CD4-positive, alpha-beta T cell treated with Interleukin-2 at 100 ng/mL for 4 hours (primary cell): ENCODE measurements around the gene PCGF2.
"Not testable (repeated sequence)": the region's sequence is repeated elsewhere in the genome, so short reads cannot be mapped to it uniquely, and the experiment has no call there.

Experiments
- DNase-seq: peaks from one replicate; pipeline ENCODE4 v3.0.0-alpha.2; 2020; ENCODE audit warnings: low spot score

The PCGF2 gene

DNA sequence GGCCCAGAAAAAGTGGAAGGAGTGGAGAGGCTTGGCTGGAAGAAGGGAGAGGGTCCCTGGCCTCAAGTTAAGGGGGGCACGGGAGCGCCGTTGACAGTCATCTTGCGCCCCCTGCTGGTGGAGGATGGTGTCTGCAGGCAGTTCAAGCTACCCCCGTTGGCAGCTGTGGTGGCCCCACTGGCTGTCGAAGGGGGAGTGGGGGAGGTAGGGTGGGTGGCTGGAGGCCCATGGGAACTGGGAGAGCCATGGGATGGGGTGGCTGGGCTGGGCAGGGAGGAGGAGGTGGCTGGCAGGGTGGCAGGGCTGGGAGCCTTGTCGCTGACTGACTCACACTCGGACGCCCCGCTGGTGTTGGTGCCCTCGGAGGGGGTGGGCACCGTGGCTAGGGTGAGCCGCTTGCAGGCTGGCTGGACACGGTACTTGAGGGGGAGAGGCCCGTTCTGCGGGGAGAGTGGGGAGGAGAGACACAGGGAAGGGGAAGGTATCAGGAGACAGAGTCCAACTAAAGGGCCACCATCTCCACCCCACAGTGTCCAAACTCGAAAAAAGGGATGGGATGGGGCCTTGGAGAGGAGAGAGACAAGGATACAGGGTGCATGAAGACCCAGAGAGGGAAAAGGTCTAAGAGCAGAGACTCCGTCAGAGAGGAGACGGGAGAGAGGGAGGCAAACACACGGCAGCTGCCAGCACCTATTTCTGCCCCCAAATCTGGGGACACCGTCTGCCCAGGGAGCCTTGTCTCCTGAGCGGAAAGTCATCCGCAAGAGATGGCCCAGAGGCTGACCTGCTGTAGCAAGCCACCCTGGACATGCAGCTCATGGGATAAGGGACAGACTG lies 12.8 kb downstream of the PCGF2 start:
- DNase-seq, result peak; percentile 72

DNA sequence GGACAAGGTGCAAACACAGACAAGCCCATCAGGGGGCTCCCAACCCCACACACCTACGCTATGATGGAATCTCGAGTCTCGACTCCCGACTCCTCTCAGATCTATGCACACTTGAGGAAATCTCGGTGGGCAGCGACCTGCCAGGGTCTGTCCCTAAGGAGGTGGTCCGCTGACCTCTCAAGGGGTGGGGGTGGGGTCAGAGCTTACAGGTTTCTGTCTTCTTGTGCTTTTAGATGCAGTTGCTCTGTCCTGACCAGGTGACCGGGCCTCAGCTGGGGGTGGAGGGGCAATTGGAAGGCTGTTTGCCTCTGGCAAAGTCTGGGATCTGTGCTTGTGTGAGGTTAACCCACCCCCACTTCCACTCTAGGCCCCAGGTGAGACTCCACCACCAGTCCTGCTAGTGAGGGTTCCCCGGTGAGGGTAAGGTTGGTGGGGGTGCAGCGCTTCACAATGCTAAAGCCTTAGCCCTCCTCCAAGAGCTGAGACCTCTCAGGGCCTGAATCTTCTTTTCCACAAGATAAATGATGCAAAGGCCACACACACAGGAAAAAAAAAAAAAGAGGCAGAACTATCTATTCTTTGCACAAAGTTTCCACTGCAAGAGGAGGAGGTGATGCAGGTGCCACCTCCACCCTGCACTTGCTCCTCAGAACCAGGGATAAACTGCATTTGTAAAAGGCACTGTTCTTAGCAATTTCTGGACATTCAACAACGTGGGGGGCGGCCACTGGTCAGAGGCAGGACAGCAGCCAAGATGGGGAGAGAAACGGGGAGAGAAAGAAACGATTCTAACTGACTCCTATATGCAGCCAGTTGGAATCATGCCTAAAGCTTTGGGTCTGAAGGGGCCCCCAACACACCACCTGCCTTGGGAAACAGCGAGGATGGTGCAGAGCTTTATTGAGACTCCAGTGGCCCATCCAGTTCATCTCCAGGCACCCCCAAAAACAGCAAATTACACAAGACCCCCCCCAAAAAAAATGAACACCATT lies 13.9 kb downstream of the PCGF2 start:
- peak; percentile 41 for DNase-seq

DNA sequence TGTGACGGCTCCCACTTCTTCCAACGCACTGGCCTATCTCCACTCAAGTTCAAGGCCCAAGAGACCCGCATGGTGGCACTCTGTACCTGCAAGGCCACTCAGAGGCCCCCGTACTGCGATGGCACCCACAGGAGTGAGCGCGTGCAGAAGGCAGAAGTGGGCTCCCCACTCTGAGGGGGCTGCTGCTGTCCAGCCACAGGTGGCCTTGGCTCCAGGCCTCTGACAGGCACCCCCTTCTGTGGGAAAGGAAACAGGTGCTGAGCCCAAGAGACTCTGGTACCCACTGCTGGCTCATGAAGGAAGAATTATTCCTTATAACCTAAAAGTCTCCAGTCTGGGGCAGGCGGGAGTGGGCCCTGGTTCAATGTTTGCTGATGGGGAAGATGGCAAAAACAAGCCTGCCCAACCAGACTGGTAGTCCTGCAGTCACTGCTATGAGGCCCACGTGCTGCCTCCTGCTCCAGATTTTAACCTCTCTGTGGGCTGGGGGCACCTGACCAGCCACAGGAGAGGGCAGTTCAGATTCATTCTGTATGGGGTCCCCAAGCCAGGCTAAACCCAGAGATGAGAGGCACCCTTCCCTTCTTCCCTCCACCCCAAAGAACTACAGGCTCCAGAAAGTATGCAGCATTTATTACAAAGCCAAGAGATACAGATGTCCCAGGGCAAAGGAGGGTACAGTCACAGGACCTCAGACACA lies 14.7 kb downstream of the PCGF2 start:
- DNase-seq, result no peak

DNA sequence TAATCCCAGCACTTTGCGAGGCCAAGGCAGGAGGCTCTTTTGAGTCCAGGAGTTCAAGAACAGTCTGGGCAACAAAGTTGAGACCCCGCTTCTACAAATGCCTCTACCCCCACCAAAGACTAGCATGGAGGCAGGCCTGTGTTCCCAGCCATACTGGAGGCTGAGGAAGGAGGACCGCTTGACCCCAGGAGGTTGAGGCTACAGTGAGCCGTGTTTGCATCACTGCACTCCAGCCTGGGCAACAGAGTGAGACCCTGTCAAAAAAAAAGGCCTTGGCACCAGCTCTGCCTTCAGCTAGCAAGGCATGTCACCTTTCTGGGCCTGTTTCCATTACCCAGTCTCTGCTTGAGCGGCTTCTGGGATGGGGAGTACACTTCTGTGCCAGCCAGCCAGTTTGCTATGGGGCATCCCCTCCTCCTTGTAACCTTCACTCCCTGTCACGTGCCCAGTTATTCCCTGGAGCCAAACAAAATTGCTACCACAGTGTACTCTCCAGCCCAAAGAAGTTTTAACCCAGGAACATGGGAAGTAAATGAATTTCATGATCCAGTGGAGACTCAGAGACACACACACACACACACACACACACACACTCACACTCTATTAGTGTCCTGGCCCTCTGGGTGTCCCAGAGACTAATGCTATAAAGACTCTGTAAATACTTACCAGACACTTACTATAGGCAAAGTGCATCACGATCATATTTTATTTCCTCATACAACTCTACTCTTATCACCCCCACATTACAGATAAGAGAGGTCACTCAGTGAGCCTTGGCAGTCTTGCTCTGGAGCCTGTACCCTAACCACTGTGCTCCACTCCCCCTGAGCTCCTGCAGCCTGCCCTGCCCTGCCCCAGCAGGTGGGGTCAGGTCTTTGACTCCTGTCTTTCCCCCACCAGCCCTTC lies 15.5 kb downstream of the PCGF2 start:
- no peak for DNase-seq

DNA sequence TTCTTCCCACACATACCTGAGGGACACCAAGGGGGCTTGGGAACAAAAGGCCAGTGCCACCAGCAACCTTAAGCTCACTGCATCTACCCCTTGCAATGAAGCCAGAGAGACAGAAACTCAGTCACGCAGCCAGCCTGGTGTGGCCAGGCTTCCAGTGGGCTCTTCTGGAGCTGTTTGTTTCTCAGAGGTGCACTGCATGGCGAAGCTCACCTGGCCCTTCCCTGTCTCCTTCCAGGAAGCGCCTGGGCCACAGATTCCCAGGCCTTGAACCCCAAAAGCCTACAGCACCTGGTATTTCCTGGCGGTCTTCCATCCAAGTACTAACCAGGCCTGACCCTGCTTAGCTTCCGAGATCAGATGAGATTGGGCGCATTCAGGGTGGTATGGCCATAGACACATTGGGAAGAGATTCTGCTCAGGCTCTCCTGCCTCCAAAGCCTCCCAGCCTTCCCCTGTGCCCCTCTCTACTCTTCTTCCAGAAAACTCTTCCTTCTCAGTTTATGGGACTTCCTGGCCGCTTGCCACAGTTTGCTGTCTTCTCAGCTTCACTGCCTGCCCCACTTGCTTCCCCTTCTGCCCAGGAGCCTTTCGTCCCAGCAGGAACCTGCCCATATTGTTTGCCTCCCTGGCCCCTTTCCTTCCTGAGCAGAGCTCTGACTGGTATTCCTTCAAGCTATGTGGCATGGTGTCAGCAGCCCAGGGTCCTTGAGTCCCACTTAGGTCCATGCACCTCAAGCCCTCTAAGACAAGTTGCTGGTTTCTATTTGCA lies 16.4 kb downstream of the PCGF2 start:
- DNase-seq, result no peak

DNA sequence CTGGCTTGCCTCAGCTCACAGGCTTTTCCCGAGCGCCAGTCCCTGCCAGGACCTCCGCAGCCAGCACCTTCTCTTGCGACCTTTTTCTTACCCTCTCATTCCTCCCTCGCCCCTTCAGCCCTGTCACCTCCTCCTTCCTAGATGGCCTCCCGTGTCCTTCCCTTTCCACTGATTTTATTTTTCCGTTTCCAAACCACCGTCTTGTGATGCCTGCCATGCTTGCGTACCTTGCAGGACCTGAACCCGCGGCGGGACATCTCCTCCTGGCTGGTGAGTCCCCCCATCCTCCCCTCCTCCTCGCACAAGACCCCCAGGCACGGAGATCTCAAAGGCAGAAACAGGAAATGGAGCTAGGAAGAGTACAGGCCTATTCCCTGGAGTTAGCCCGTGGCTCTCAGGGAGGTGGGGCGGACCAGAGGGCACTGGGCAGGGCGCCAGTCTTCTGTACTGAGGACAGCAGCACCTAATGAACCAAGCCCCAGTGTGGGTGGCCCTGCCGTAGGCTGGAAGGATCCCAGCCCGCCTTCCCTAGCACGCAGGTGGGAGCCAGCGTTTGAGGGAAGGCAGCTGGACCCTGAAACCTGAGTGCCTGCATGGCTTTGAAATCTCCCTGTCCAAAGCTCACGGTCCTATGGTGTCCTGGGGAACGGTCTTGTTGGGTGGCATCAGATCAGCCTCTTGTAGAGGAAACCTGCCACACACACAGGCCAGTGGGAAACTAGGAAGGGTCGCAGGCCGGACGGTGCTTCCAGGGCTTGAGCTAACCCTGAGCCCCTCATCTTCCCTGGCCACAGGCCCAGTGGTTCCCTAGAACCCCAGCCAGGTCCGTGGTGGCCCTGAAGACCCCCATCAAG lies 17.4 kb downstream of the PCGF2 start:
- no peak for DNase-seq

DNA sequence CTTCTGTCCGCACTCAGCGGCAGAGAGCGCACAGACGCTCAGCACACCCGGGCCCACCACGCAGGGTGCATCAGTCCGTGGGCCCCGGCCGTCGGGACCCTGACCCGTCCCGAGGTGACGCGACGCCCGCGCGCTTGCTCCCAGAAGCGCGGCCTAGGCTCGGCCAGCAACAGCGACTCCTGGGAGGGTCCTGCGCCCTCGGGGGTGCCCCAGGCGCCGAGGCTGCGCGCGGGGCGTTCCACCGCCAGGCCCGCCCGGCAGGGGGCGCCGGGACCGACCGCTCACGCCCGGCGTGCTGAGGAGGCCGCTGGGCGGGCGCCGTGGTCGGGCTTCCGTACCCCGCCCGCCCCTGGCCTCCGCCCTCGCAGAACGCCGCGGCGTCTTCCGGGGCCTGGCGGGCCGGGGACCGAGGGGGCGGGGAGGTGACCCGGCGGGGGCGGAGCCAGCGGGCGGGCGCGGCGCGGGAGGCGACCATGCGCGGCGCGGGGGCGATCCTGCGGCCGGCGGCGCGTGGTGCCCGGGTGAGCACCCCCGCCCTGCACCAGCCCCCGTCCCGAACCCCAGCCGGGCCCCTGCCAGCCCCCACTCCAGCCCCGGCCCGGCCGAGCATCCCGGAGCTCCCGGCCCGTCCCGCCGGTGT lies 18.1 kb downstream of the PCGF2 start, which contains the start of gene CISD3:
Gene CISD3 (plus strand): TSS at position 456 of the 640 bp plus-strand sequence. CDS start 18 bp downstream, at position 474.
- peak; percentile 87 for DNase-seq

DNA sequence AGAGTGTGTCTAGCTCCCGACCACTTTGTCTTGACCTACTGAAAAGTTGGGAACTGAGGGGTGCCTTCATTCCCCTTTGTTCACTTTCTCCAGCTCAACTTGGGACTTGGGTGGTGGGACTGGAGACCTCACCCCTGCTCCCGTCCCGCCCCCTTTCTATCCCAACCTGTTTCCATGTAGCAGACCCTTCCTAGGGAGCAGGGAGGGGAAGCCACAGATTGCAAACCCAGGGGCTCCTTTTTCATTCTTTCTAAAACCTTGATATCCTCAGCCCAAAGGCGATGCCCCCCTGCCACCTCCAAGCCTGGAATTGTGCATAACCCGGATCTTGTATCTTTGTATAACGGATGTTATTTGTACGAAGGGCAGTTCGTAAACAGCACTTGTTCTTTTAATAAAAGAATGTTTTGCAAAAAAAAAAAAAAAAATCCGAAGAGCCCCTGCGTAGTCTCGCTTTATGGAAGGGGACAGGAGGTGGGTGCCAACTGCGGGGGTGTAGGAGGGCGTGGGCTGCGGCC lies 18.7 kb downstream of the PCGF2 start:
- DNase-seq, result no peak

DNA sequence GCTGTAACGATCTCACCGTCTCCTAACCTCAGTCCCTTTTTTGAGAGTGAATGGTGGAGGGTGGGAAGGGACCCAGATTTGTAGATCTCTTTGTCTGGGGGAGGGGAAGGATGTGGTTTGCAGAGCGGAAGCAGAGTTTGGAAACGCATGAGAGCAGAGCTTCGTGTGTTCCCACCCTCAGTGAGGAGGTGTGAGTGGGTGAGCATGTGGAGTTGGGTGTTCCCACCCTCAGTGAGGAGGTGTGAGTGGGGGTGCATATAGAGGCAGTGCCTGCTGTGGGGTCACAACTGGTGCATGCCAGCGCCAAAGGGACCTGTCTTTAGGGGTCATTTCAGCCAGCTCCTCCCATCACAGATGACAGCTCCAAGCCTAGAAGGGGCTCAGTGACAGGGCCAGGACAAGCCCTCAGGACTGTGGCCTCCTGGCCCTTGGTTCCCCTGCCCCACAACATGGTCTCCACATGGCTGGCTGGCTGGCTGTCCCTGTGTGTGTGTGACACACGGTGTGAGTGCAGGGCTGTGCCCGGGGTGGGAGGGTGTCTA lies 19.8 kb downstream of the PCGF2 start:
- DNase-seq, result peak; percentile 89

DNA sequence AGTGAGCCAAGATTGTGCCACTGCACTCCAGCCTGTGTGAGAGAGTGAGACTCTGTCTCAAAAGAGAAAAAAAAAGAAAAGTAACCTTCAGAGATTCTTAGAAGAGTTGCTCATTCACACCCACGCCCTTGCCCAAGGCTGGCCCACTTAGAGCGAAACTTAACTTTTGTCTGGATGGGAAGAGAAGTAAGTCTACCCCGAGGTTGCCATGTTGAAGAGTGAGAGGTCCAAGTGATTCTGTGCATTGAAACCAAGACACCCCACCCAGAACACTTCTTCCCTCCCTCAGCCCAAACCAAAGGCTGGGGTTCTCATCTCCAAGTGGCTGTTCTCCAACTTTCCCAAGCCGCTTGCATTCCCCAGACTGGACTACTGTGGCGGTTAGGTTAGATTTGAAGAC lies 20.4 kb downstream of the PCGF2 start:
- DNase-seq, result peak; percentile 90

DNA sequence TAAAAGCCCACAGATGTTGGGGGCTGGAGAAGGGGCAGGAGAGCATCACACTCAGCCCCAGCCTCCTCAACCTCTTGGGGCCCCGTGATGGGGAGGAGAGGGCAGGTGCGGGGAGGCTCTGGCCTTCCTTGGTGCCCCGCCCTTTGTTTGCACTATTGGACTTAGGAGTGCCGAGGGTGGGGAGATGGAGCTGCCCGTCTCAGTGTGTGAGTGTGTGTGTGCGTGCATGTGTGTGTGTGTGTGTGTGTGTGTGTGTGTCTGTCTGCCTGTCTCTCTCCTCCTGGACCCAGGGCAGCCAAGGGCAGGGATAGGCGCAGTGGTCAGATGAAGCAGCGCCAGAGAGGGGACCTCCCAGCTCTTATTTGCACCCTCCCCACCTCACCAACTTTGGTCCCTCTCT lies 22.0 kb downstream of the PCGF2 start:
- DNase-seq, result not testable (repeated sequence)

DNA sequence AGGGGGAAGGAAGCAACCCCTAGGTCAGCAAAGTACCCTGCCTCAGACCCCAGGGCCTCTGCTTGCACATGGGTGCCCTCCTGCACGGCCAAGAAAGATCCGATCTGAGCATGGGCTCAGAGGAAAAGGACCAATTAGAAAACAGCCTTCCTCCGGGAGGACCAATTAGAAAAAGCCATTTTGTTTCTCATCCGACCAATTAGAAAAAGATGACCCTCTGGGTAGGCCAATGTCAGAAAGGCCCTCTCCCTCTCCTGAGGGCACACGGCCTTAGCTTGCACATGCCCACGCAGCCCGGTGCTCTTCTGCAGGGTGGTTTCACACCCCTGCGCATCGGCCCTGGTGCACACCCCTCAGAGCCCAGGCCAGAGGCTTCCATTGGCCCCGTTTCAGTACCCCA lies 23.1 kb downstream of the PCGF2 start:
- DNase-seq, result no peak

DNA sequence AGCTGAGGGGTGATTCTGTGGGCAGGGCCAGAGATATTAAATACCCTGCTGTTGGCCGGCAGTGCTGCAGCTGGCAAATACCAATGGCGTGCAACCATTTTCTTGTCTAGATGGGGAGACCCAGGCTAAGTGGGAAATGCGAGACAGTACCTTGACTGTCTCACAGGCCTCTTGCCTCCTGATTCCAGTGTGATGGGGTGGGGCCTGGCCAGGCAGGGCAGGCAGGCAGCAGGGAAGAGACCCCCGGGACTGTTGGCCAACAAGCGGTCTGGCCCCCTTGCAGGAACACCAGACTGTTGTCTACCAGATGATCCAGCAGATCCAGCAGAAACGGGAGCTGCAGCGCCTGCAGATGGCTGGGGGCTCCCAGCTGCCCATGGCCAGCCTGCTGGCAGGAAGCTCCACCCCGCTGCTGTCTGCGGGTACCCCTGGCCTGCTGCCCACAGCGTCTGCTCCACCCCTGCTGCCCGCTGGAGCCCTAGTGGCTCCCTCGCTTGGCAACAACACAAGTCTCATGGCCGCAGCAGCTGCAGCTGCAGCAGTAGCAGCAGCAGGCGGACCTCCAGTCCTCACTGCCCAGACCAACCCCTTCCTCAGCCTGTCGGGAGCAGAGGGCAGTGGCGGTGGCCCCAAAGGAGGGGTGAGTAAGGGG lies 23.7 kb downstream of the PCGF2 start:
- DNase-seq, result no peak

DNA sequence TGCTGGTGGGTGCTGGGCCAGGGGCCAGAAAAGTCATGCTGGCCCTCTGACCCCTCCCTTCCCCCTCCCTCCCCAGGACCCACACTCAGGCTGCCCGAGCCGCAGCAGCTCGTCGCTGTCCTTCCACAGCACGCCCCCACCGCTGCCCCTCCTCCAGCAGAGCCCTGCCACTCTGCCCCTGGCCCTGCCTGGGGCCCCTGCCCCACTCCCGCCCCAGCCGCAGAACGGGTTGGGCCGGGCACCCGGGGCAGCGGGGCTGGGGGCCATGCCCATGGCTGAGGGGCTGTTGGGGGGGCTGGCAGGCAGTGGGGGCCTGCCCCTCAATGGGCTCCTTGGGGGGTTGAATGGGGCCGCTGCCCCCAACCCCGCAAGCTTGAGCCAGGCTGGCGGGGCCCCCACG lies 26.3 kb downstream of the PCGF2 start:
- no peak for DNase-seq

DNA sequence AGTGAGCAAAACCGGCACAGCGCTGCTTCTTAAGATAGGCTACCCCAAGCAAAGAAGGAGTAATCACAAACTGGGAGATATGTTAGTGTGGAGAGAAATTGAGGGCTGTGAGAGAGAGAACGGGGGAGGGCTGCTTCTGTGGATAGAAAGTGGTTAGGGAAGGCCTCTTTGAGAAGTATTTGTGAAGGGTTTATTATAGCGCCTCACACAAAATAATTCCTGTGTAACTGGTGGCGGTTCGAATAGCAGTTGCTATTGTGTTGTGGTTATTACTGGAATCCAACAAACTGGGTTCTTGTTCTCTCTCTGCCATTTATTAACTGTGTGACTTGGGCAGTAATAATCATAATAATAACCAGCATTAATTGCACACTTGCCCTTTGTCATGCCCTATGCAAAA lies 27.2 kb downstream of the PCGF2 start:
- DNase-seq, result no peak

DNA sequence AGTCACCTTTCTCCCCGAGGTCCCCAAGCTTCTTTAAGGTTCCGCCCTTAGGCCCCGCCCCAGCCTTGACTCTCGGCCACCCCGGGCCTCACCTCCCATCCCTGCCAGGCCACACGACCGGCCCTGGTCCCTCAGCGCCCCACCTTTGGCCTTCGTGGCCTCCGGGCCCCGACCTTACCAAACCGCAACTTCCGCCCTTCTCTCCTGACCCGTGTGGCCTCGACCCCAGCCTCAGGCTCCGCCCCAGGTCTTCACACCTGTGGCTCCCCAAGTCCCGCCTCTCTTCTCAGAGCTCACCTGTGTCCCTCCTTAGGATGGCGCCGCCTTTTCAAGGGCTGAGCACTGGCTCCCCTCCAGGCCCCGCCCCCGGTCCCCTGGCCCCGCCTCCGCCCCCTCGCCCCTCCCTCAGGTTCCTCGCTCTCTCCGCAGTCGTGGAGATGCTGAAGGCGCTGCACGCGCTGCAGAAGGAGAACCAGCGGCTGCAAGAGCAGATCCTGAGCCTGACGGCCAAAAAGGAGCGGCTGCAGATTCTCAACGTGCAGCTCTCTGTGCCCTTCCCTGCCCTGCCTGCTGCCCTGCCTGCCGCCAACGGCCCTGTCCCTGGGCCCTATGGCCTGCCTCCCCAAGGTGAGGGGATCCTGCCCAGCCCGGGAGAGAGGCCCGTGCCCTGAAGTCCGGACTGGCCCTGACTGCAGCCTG lies 28.0 kb downstream of the PCGF2 start:
- no peak for DNase-seq

DNA sequence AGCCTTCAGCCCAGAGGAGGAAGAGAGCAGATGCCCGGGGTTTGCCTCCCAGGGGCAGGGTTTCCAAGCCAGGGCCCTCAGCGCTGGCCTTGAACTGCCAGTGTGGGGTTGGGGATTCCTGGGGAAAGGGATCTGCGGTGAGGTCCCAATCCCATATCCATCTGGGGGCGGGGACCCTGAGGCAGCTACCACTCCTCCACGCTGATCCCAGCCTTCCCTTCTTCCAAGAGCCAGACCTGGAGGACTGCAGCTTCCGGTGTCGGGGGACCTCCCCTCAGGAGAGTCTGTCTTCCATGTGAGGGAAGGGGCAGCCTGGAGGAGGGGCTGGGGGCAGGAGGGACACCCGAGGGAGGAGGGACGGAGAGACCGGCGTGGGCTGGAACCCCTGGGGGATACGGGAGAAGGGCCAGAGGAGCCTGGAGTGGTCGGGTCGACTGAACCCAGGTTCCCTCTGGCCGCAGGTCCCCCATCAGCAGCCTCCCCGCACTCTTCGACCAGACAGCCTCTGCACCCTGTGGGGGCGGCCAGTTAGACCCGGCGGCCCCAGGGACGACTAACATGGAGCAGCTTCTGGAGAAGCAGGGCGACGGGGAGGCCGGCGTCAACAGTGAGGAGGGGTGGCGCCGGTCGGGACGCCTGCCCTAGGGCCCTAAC lies 28.7 kb downstream of the PCGF2 start:
- DNase-seq, result no peak
